Mononuclear cell (primary cell): Measurements from ENCODE around the gene SMYD2. TPM values are rescaled to one million over a fixed set of nuclear protein-coding genes. Genes with fewer than 3 reads are reported as not detected.

Source experiments
- H3K27me3 ChIP-seq: 2 replicates; pipeline ENCODE4 v1.6.0; 2011; ENCODE audit warnings: low read length, control low read depth; ENCODE audit not compliant: insufficient read depth
- H3K4me1 ChIP-seq: 2 replicates; pipeline ENCODE4 v1.5.1; 2011; ENCODE audit warnings: mild to moderate bottlenecking, low read length, control low read depth; ENCODE audit not compliant: insufficient read depth
- H3K4me3 ChIP-seq: 2 replicates; pipeline ENCODE4 v1.5.1; 2011; ENCODE audit warnings: mild to moderate bottlenecking, low read length, moderate library complexity
- H3K9me3 ChIP-seq: 2 replicates; pipeline ENCODE4 v1.5.1; 2011; ENCODE audit warnings: low read depth, mild to moderate bottlenecking, control low read depth, low read length
- total RNA-seq: library from RNA; depleted of rRNA; stranded (reverse); fragments of >200 nt; gene quantifications from one replicate; pipeline ENCODE4 v1.2.3, GENCODE V29; 2012

SMYD2 gene
- total RNA-seq, 1 donor = 18.9 TPM

DNA sequence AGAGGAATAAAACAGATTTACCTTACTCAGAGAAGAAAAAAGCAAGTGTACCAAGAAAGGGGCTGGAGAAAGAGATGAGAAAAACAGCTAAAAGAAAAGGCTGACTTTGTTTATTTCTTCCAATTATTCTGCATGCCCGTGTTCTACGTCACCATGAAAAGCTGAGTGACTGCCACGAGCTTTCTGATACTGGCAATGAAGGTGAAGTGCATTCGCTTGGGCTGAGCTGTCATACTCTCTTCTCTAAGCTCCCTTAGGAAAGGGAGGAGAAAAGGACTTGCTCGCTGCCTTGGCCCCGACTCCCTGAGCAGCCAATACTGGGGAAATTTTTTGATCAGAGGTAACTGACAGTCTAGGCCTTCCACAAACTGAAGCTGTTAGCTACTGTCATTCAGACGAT, 105.4 kb downstream of the SMYD2 start:
- Histone ChIP-seq H3K4me1 (no peaks in the 10 kb centered on the region), H3K27me3 (no peaks in the 10 kb centered on the region), H3K9me3 (no peaks in the 10 kb centered on the region), H3K4me3 (no peak overlapping the region)
